A549 (cell line): ENCODE results near the gene WDR33. TPM values are rescaled to one million over a fixed set of nuclear protein-coding genes. Genes with fewer than 3 reads are reported as not detected.
"Not testable (repeated sequence)": the region's sequence is repeated elsewhere in the genome, so short reads cannot be mapped to it uniquely, and the experiment has no call there.

Experiments used
- ATAC-seq, 2 experiments: fragments of 200-7000 bp in 1 of 2; fragments of >200 bp in 1 of 2; cut with Nextera tagmentation in 1 of 2; cut with Tn5 transposase in 1 of 2; 3 replicates each; pipeline versions ENCODE4 v1.8.0 to v1.9.1; 2018 to 2020; ENCODE audit warnings: mild to moderate bottlenecking in 1 of 2, moderate library complexity in 1 of 2
- CTCF ChIA-PET: fragments of 300-600 bp; sonication (Branson Sonifier 250); formaldehyde crosslinking; extraction: SDS; loops from one replicate; lab custom pipeline; 2021; ENCODE audit warnings: antibody characterized with exemption, inconsistent platforms; lab: Yijun Ruan, JAX
- POLR2A ChIA-PET: fragments of 350-600 bp; formaldehyde crosslinking; extraction: SDS; loops from one replicate; lab custom pipeline; 2021; ENCODE audit warnings: antibody characterized with exemption, inconsistent platforms; lab: Yijun Ruan, JAX
- DNase-seq, 2 experiments: peaks; one replicate each; pipeline versions ENCODE4 v3.0.0 to v3.0.0-alpha.2; 2011 to 2016; ENCODE audit warnings: low read depth in 1 of 2, low spot score in 1 of 2
- FAIRE-seq: peaks from 2 replicates; lab custom pipeline; 2011; peaks lifted over from hg19 to GRCh38; lab: Jason Lieb, UNC
- H3K27ac ChIP-seq, 2 experiments: fragments of >200 bp; sonication (Bioruptor Twin); formaldehyde crosslinking; 3 replicates each; pipeline ENCODE4 v1.5.1; 2016 to 2017
- H3K4me1 ChIP-seq: fragments of >200 bp; sonication (Bioruptor Twin); formaldehyde crosslinking; 3 replicates; pipeline ENCODE4 v1.6.1; 2016
- H3K4me2 ChIP-seq: fragments of >200 bp; sonication (Bioruptor Twin); formaldehyde crosslinking; 3 replicates; pipeline ENCODE4 v1.6.1; 2016
- H3K4me3 ChIP-seq: fragments of >200 bp; sonication (Bioruptor Twin); formaldehyde crosslinking; 3 replicates; pipeline ENCODE4 v1.5.1; 2016
- H3K9me3 ChIP-seq: fragments of >200 bp; sonication (Bioruptor Twin); formaldehyde crosslinking; 3 replicates; pipeline ENCODE4 v1.6.1; 2016
- CEBPB ChIP-seq, 2 experiments: fragments of >200 bp in 1 of 2; sonication (Bioruptor Twin) in 1 of 2; formaldehyde crosslinking in 1 of 2; IDR thresholded peaks; 2 replicates each; pipeline ENCODE4 v1.6.1; 2012 to 2016
- CHD4 ChIP-seq: fragments of 200-600 bp; sonication (generic); IDR thresholded peaks from 2 replicates; pipeline ENCODE4 v1.6.1; 2016; ENCODE audit warnings: antibody characterized with exemption, mild to moderate bottlenecking, borderline replicate concordance
- E2F6 ChIP-seq: IDR thresholded peaks from 2 replicates; pipeline ENCODE4 v1.6.1; 2012; ENCODE audit warnings: low read depth, borderline replicate concordance
- ELK1 ChIP-seq: fragments of 150-350 bp; IDR thresholded peaks from 2 replicates; pipeline ENCODE4 v1.6.1; 2014; ENCODE audit warnings: low read depth, mild to moderate bottlenecking, low read length
- EP300 ChIP-seq, 2 experiments: fragments of >200 bp; sonication (Bioruptor Twin); formaldehyde crosslinking; IDR thresholded peaks; 2 replicates in 1 of 2; 3 replicates in 1 of 2; pipeline ENCODE4 v1.6.1; 2016 to 2017
- FOSL2 ChIP-seq, 2 experiments: fragments of 450-650 bp in 1 of 2; fragments of >200 bp in 1 of 2; sonication (Bioruptor Twin) in 1 of 2; formaldehyde crosslinking; IDR thresholded peaks; 2 replicates each; pipeline versions ENCODE4 v1.5.0 to v1.6.1; 2016 to 2020; ENCODE audit warnings: mild to moderate bottlenecking in 1 of 2, moderate library complexity in 1 of 2
- HOXB5 ChIP-seq: fragments of 250-450 bp; sonication (Bioruptor Pico); IDR thresholded peaks from 2 replicates; pipeline ENCODE4 v1.5.0; 2020; ENCODE audit warnings: mild to moderate bottlenecking, moderate library complexity
- KDM1A ChIP-seq: fragments of 200-600 bp; sonication (generic); IDR thresholded peaks from 2 replicates; pipeline ENCODE4 v1.6.1; 2016; ENCODE audit warnings: low read depth, mild to moderate bottlenecking
- KDM5A ChIP-seq: fragments of 200-600 bp; sonication (generic); IDR thresholded peaks from 2 replicates; pipeline ENCODE4 v1.6.1; 2016; ENCODE audit warnings: antibody characterized with exemption, mild to moderate bottlenecking
- MAX ChIP-seq: IDR thresholded peaks from 2 replicates; pipeline ENCODE4 v1.6.1; 2012
- MAZ ChIP-seq: fragments of 150-350 bp; IDR thresholded peaks from 2 replicates; pipeline ENCODE4 v1.6.1; 2014; ENCODE audit warnings: antibody characterized with exemption, low read depth, low read length, borderline replicate concordance
- MYC ChIP-seq: IDR thresholded peaks from 2 replicates; pipeline ENCODE4 v1.6.1; 2012; ENCODE audit warnings: mild to moderate bottlenecking, inconsistent platforms, low read length, improper control_type of control experiment, borderline replicate concordance
- NPAS2 ChIP-seq: fragments of 250-450 bp; sonication (Bioruptor Pico); IDR thresholded peaks from 2 replicates; pipeline ENCODE4 v1.8.0; 2022; ENCODE audit warnings: mild to moderate bottlenecking, moderate library complexity, borderline replicate concordance
- PHF8 ChIP-seq: fragments of 200-600 bp; sonication (generic); IDR thresholded peaks from 2 replicates; pipeline ENCODE4 v1.6.1; 2016; ENCODE audit warnings: low read depth, mild to moderate bottlenecking, antibody characterized with exemption, moderate library complexity, borderline replicate concordance
- RFX5 ChIP-seq: fragments of 450-650 bp; IDR thresholded peaks from 2 replicates; pipeline ENCODE4 v1.7.1; 2014; ENCODE audit warnings: antibody characterized with exemption, mild to moderate bottlenecking, moderate library complexity
- RNF2 ChIP-seq: fragments of 200-600 bp; sonication (generic); IDR thresholded peaks from 2 replicates; pipeline ENCODE4 v1.6.1; 2016; ENCODE audit warnings: low read depth, mild to moderate bottlenecking, antibody characterized with exemption, moderate library complexity, borderline replicate concordance
- SMC3 ChIP-seq: fragments of >200 bp; sonication (Bioruptor Twin); formaldehyde crosslinking; IDR thresholded peaks from 3 replicates; pipeline ENCODE4 v1.6.1; 2018; ENCODE audit warnings: inconsistent platforms
- TP53 ChIP-seq: fragments of 250-450 bp; sonication (Bioruptor Pico); IDR thresholded peaks from 2 replicates; pipeline ENCODE4 v1.5.0; 2021; ENCODE audit warnings: mild to moderate bottlenecking, moderate library complexity
- WGBS: methylation state at CpG from one replicate; pipeline ENCODE4 v1.1.6; 2017; ENCODE audit errors: missing lambda C conversion rate; 5-methylcytosine and 5-hydroxymethylcytosine counted together
- polyA plus RNA-seq, 4 experiments: library from polyadenylated mRNA; depleted of rRNA in 3 of 4; stranded (reverse); fragments of >200 nt; fragmentation: RNase III in 1 of 4; extraction: RNeasy Plus Mini Kit Qiagen cat#74134 plus additional on column Dnase treatment in 1 of 4; gene quantifications; 2 replicates in 3 of 4; 3 replicates in 1 of 4; pipeline ENCODE4 v1.2.3, GENCODE V29; 2011 to 2017

The WDR33 gene
- polyA plus RNA-seq, 2 of the 4 experiments (the other 2 are of a cell fraction): 21.3 to 67.1 TPM

- Histone ChIP-seq H3K9me3 (peaks cover 5% of the 10 kb centered on the region; the same call in 1 of the 3 replicates), H3K4me2 (no peak overlapping the region), H3K4me1 (no peaks in the 10 kb centered on the region), H3K27ac (no peak overlapping the region), H3K4me3 (no peak overlapping the region)
- ATAC-seq (no peak), FAIRE-seq (no peak), DNase-seq (no peak)
- POLR2A ChIA-PET: no interaction called here
- TF ChIP-seq HOXB5: no peak
- no peak for TF ChIP-seq MYC
- no peak for TF ChIP-seq TP53
- TF ChIP-seq PHF8: no peak
- no peak for TF ChIP-seq CEBPB (IDR thresholded peaks at IDR 0.05)
- TF ChIP-seq KDM5A: no peak
- no peak for TF ChIP-seq NPAS2
- no peak for TF ChIP-seq RFX5
- no peak for TF ChIP-seq E2F6
- no peak for TF ChIP-seq CHD4
- 45% methylated on average over 5 of the region's 5 CpGs for whole genome bisulfite sequencing
- CTCF ChIA-PET: interaction anchor here (1.1 kb wide), 1 partner anchor 24 kb away, joined by 3 read pairs; no protein-coding TSS in a partner anchor
Observed at GRCh38 chr2:127818241-127818640, 7.3 kb upstream of the WDR33 start.

DNA sequence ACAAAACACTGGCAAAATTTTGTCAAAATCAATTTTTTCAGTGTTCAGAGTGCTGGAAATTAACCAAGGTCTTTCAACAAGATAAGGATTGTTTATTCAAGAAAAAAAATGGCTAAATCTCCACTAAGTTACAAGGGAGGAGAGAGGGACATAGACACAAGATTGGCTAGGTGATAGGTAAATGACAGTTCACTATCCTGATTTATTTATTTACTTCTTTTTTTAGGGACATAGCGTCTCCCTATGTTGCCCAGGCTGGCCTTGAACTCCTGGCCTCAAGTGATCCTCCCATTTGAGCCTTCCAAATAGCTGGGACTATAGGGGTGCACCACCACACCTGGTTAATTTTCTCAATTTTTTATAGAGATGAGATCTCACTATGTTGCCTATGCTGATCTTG, 3.7 kb upstream of the WDR33 start:
- H3K9me3 ChIP-seq: no peaks in the 10 kb centered on the region
- ChIA-PET POLR2A (no interaction called here), CTCF (no interaction called here)
- TF ChIP-seq CEBPB (IDR thresholded peaks at IDR 0.05) (no peak), ELK1 (no peak), SMC3 (no peak), MAZ (no peak), RNF2 (no peak), KDM1A (no peak), PHF8 (no peak)
- no peak overlapping the region for H3K4me3 ChIP-seq
- 0 out of 3 replicates have a peak, but pooled peaks cover 6% of the 10 kb centered on the region for H3K4me1 ChIP-seq
- 77% methylated on average over 1 of the region's 1 CpG for WGBS
- ATAC-seq: no peak
- DNase-seq: no peak
- H3K4me2 ChIP-seq: no peak overlapping the region
- no peak overlapping the region for H3K27ac ChIP-seq
- FAIRE-seq: no peak

GRCh38 chr2:127812441-127812840, 1.5 kb upstream of the WDR33 start:
- CTCF ChIA-PET: interaction anchor here (1.4 kb wide), 1 partner anchor 11 kb away, joined by 3 read pairs; no protein-coding TSS in a partner anchor
- DNase-seq, POLR2A ChIA-PET, H3K9me3 ChIP-seq, FAIRE-seq, ATAC-seq, H3K4me3 ChIP-seq, H3K27ac ChIP-seq, H3K4me2 ChIP-seq: not testable (repeated sequence)
- WGBS: 86% methylated on average over 3 of the region's 3 CpGs
- peaks cover 22% of the 10 kb centered on the region for H3K4me1 ChIP-seq

DNA sequence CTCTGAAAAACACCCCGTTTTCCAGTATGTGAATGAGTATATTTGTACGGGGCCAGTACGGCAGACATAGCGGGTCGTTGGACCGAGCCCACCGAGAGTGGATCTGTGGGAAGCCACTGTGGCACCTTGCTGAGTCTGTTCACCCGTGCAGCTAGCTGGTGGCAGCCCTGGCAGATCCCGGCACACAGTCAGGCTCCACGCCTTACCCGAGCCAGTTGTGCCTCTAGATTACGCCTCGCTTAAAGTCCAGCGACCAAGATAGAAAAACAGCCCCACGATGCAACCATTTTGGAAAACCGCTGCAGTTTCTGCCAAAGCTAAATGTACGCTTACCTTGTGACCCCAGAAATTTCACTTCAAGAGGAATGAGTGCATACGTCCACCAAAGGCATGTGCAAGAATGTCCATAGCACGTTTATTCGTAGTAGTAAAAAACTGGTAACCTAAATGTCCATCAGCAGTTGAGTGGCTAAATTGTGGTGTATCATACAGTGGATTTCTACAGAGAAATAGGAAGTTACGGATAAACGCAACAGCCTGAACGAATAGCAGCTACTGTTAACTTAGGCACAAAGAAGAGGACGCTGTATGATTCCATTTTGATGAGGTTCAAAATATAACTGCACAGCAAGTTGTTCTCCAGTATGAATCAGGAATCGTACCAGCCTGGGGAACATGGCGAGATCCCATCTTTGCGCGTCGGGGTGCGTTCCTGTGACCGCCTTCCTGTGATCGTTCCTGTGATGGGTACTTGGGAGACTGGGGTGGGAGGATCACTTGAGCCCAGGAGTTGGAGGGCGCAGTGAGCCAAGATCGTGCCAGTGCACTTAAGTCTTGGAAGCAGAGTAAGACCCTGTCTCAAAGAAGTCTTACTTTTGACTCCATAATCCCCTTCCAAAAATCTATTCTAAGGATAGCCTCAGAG, 688 bp upstream of the WDR33 start:
- no peaks in the 10 kb centered on the region for H3K9me3 ChIP-seq
- peak overlapping the region; percentile 84 to 93 for H3K27ac ChIP-seq
- POLR2A ChIA-PET: interaction anchor here (1.4 kb wide), 1 partner anchor 285 kb away, joined by 3 read pairs; the partner anchor contains the start of gene IWS1
- peak overlapping the region; percentile 72 for H3K4me3 ChIP-seq
- WGBS: 61% methylated on average over 33 of the region's 34 CpGs
- no peak for FAIRE-seq
- ATAC-seq: no peak
- peaks cover 30% of the 10 kb centered on the region for H3K4me1 ChIP-seq
- TF ChIP-seq EP300 (IDR thresholded peaks at IDR 0.05) (no peak), FOSL2 (IDR thresholded peaks at IDR 0.05) (no peak), FOSL2 (CRISPR knock-in tag; IDR thresholded peaks at IDR 0.05) (no peak), MAX (peak; percentile 7)
- peak overlapping the region; percentile 93 for H3K4me2 ChIP-seq
- CTCF ChIA-PET: interaction anchor here (0.7 to 1.4 kb wide), 3 partner anchors 12 to 220 kb away, joined by 3 to 4 read pairs (median 3); no protein-coding TSS in a partner anchor
- DNase-seq: peak in 1 of 2 experiments; percentile 29
